K562 (cell line): Measurements from ENCODE around the gene TP53BP1. TPM values are rescaled to one million over a fixed set of nuclear protein-coding genes. Genes with fewer than 3 reads are reported as not detected.

ENCODE experiments used
- ATAC-seq: fragments of 200-7000 bp; cut with Tn5 transposase; 3 replicates; pipeline ENCODE4 v1.9.1; 2020; ENCODE audit warnings: moderate library complexity
- BruUV-seq: library from RNA; stranded (reverse); fragments of 400-500 nt; replicated peaks from 2 replicates; lab custom pipeline; 2021; lab: Mats Ljungman, UMichigan
- CTCF ChIA-PET: fragments of 300-600 bp; formaldehyde crosslinking; extraction: SDS; loops from one replicate; lab custom pipeline; 2021; ENCODE audit warnings: low intra/inter-chr PET ratio; lab: Yijun Ruan, JAX
- POLR2A ChIA-PET: fragments of 300-600, 350-650 bp; sonication (Branson Sonifier 250); formaldehyde crosslinking; extraction: SDS; loops from one replicate; lab custom pipeline; 2021; ENCODE audit warnings: antibody characterized with exemption, inconsistent platforms; lab: Yijun Ruan, JAX
- DNase-seq, 4 experiments: peaks; one replicate each; pipeline versions ENCODE4 v3.0.0 to v3.0.0-alpha.2; 2011 to 2018; ENCODE audit warnings: low spot score in 3 of 4, mixed read lengths in 3 of 4; ENCODE audit errors: extremely low read depth in 1 of 4
- FAIRE-seq: peaks from 2 replicates; lab custom pipeline; 2011; peaks lifted over from hg19 to GRCh38; lab: Jason Lieb, UNC
- H2AFZ ChIP-seq: 2 replicates; pipeline ENCODE4 v1.6.0; 2011; ENCODE audit warnings: low read depth, low read length, control low read depth, inconsistent platforms
- H3K27ac ChIP-seq: fragments of 200-600 bp; 3 replicates; pipeline ENCODE4 v1.8.0; 2011; ENCODE audit warnings: low read depth, mild to moderate bottlenecking, control low read depth, inconsistent platforms, low read length, moderate library complexity, mixed read lengths; ENCODE audit errors: extremely low read depth
- H3K27me3 ChIP-seq, 2 experiments: fragments of 300-600 bp in 1 of 2; 2 replicates in 1 of 2; 3 replicates in 1 of 2; pipeline versions ENCODE4 v1.6.0 to v1.8.0; 2011; ENCODE audit warnings: inconsistent platforms in 2 of 2, low read length in 2 of 2, mild to moderate bottlenecking in 1 of 2, mixed read lengths in 1 of 2, moderate library complexity in 1 of 2; ENCODE audit not compliant: control insufficient read depth in 2 of 2, insufficient read depth in 2 of 2
- H3K36me3 ChIP-seq: fragments of 300-600 bp; 3 replicates; pipeline ENCODE4 v1.8.0; 2011; ENCODE audit warnings: mild to moderate bottlenecking, low read length, inconsistent platforms; ENCODE audit not compliant: control insufficient read depth, insufficient read depth
- H3K4me1 ChIP-seq, 2 experiments: fragments of 200-600 bp in 1 of 2; replicated peaks in 1 of 2; 2 replicates in 1 of 2; 3 replicates in 1 of 2; pipeline versions ENCODE4 v1.5.1 to v1.8.0; 2011; ENCODE audit warnings: inconsistent platforms in 2 of 2, low read length in 2 of 2, mild to moderate bottlenecking in 1 of 2, mixed read lengths in 1 of 2, moderate library complexity in 1 of 2; ENCODE audit not compliant: control insufficient read depth in 2 of 2, insufficient read depth in 2 of 2
- H3K4me2 ChIP-seq: 2 replicates; pipeline ENCODE4 v1.6.1; 2011; ENCODE audit warnings: low read length, control low read depth, inconsistent platforms, mixed read lengths; ENCODE audit not compliant: insufficient read depth
- H3K4me3 ChIP-seq: fragments of 200-600 bp; sonication (generic), shearing (Covaris generic); 2 replicates; pipeline ENCODE4 v1.5.1; 2016; ENCODE audit warnings: control low read depth, inconsistent platforms
- H3K79me2 ChIP-seq: fragments of 200-600 bp; 3 replicates; pipeline ENCODE4 v1.8.0; 2011; ENCODE audit warnings: low read length, inconsistent platforms; ENCODE audit not compliant: control insufficient read depth, insufficient read depth
- H3K9ac ChIP-seq, 2 experiments: 2 replicates each; pipeline versions ENCODE4 v1.6.0 to v1.6.1; 2011; ENCODE audit warnings: low read depth in 2 of 2, low read length in 2 of 2, control low read depth in 1 of 2, inconsistent platforms in 1 of 2, mild to moderate bottlenecking in 1 of 2, mixed read lengths in 1 of 2; ENCODE audit not compliant: insufficient read depth in 1 of 2
- H3K9me1 ChIP-seq: one replicate; pipeline ENCODE4 v1.6.0; 2011; ENCODE audit warnings: inconsistent platforms, mild to moderate bottlenecking, low read length, moderate library complexity; ENCODE audit not compliant: control insufficient read depth, insufficient read depth
- H3K9me3 ChIP-seq: replicated peaks from 2 replicates; pipeline ENCODE4 v1.5.1; 2011; ENCODE audit warnings: low read depth, low read length, inconsistent platforms; ENCODE audit not compliant: control insufficient read depth, insufficient read depth
- H4K20me1 ChIP-seq: replicated peaks from 2 replicates; pipeline ENCODE4 v1.6.1; 2011; ENCODE audit warnings: low read length, inconsistent platforms, mixed read lengths; ENCODE audit not compliant: control insufficient read depth, insufficient read depth
- CGGBP1 ChIP-seq: fragments of 250-450 bp; sonication (Bioruptor Pico); IDR thresholded peaks from 2 replicates; pipeline ENCODE4 v1.9.0; 2021; ENCODE audit warnings: mild to moderate bottlenecking
- CUX1 ChIP-seq: fragments of 200-800 bp; sonication (Bioruptor generic); IDR thresholded peaks from 2 replicates; pipeline ENCODE4 v1.6.1; 2016; ENCODE audit warnings: missing genetic modification characterization, missing compliant biosample characterization
- FOXA1 ChIP-seq: fragments of 450-650 bp; IDR thresholded peaks from 2 replicates; pipeline ENCODE4 v1.6.1; 2016; ENCODE audit warnings: mild to moderate bottlenecking, borderline replicate concordance
- HINFP ChIP-seq: fragments of 450-650 bp; conservative IDR thresholded peaks from 2 replicates; pipeline ENCODE4 v1.6.1; 2016; ENCODE audit warnings: missing genetic modification characterization, low read depth, mild to moderate bottlenecking, control low read depth, missing compliant biosample characterization
- HMG20B ChIP-seq: fragments of 250-450 bp; sonication (Bioruptor Pico); IDR thresholded peaks from 2 replicates; pipeline ENCODE4 v1.5.0; 2021; ENCODE audit warnings: mild to moderate bottlenecking
- MAFG ChIP-seq: fragments of 450-650 bp; conservative IDR thresholded peaks from 2 replicates; pipeline ENCODE4 v1.6.1; 2016; ENCODE audit warnings: missing genetic modification characterization, missing compliant biosample characterization
- RBFOX2 ChIP-seq: fragments of 200-400 bp; formaldehyde crosslinking; IDR thresholded peaks from 2 replicates; pipeline ENCODE4 v1.6.1; 2017; ENCODE audit warnings: low read depth, mild to moderate bottlenecking, low read length, moderate library complexity
- SPI1 ChIP-seq: IDR thresholded peaks from 2 replicates; pipeline ENCODE4 v1.6.1; 2011; ENCODE audit warnings: low read depth, low read length, control low read depth, borderline replicate concordance
- ZNF316 ChIP-seq: fragments of 450-650 bp; IDR thresholded peaks from 2 replicates; pipeline ENCODE4 v1.6.1; 2016
- WGBS: fragments of 100-300 bp; shearing (Covaris generic); methylation state at CpG from one replicate; pipeline ENCODE4 v1.1.6; 2016; ENCODE audit warnings: low coverage, mixed read lengths; ENCODE audit not compliant: insufficient coverage; ENCODE audit errors: missing lambda C conversion rate; 5-methylcytosine and 5-hydroxymethylcytosine counted together
- in situ Hi-C: fragments of 300-500 bp; cut with MboI; formaldehyde crosslinking; loops from 4 replicates; pipeline ENCODE4 v1.15.0; 2018; ENCODE audit warnings: inconsistent platforms, mixed read lengths
- intact Hi-C: fragments of 100-400 bp; cut with micrococcal nuclease; formaldehyde crosslinking; loops from 2 replicates; pipeline ENCODE4 v1.14.2; 2022
- polyA plus RNA-seq, 8 experiments: library from polyadenylated mRNA; depleted of rRNA in 4 of 8; stranded (reverse) in 5 of 8; unstranded in 3 of 8; fragments of >200 nt; fragmentation: Nextera tagmentation in 2 of 8; fragmentation: Illumina TruSeq in 1 of 8; extraction: Ambion mirVana in 2 of 8; extraction: Trizol in 1 of 8; gene quantifications; 2 replicates each; pipeline versions ENCODE4 v1.2.1 to v1.2.3, GENCODE V29; 2011 to 2014; ENCODE audit warnings: inconsistent platforms in 1 of 8, missing spikeins in 1 of 8
- total RNA-seq, 7 experiments: library from RNA; depleted of rRNA in 6 of 7; stranded (reverse); fragments of >200 nt in 6 of 7; fragmentation: Illumina TruSeq in 2 of 7; extraction: Trizol in 2 of 7; gene quantifications; 2 replicates each; pipeline versions ENCODE4 v1.2.1 to v1.2.3, GENCODE V29; 2011 to 2021; ENCODE audit warnings: low replicate concordance in 1 of 7

Gene TP53BP1
- total and polyA plus RNA-seq, 9 of the 15 experiments (the other 6 are each of a cell fraction or from before 2014, with no cell fraction given) = 5.7 to 63.3 (median 30.9) TPM

- POLR2A ChIA-PET = interaction anchor here (1.0 to 1.1 kb wide), 2 partner anchors 9 to 370 kb away, joined by 3 read pairs; partner anchors contain the start of gene ELL3
- no peaks in the 10 kb centered on the region for H4K20me1 ChIP-seq
- H3K27me3 ChIP-seq = no peaks in the 10 kb centered on the region
- WGBS = 94% methylated on average over 2 of the region's 2 CpGs
- no peak overlapping the region for H3K4me3 ChIP-seq
- TF ChIP-seq HINFP (no peak), RBFOX2 (no peak), CUX1 (CRISPR knock-in tag) (no peak), CGGBP1 (CRISPR knock-in tag) (no peak), SPI1 (no peak), MAFG (0 out of 2 replicates have a peak, but pooled peaks have one; percentile 12), ZNF316 (peak; percentile 47; the same call in 1 of the 2 replicates), FOXA1 (no peak), HMG20B (CRISPR knock-in tag) (no peak)
- DNase-seq (no peak), FAIRE-seq (no peak), ATAC-seq (no peak)
- BruUV-seq = no TSS peak
- H3K4me2 ChIP-seq = no peak overlapping the region
- H3K9me1 ChIP-seq = no peaks in the 10 kb centered on the region
- H3K4me1 ChIP-seq = peaks cover 0 to 26% of the 10 kb centered on the region in 2 experiments; a peak in 2 of 5 replicates
- H3K9me3 ChIP-seq = no peaks in the 10 kb centered on the region
- H3K27ac ChIP-seq = no peak overlapping the region
- no peak overlapping the region for H3K9ac ChIP-seq
- in situ Hi-C loops = no loop called here
- H2AFZ ChIP-seq = no peak overlapping the region
- H3K79me2 ChIP-seq = no peaks in the 10 kb centered on the region
- H3K36me3 ChIP-seq = peaks cover 92% of the 10 kb centered on the region
- intact Hi-C loops = no loop called here
- CTCF ChIA-PET = no interaction called here
Measured at GRCh38 chr15:43406808-43407207, 86.1 kb downstream of the TP53BP1 start.
